Activated naive CD8-positive, alpha-beta T cell treated with anti-CD3 and anti-CD28 coated beads, Interleukin-2, amount 10 ng/mL, durations not matched to agents 7 days and 5 days (primary cell): ENCODE measurements around the gene CCM2L. TPM values are rescaled to one million over a fixed set of nuclear protein-coding genes. Genes with fewer than 3 reads are reported as not detected.

Experiments
- ATAC-seq: fragments of 150-1000 bp; cut with Tn5 transposase; one replicate; pipeline ENCODE4 v1.10.0; 2021; ENCODE audit warnings: low read depth, moderate library complexity
- POLR2A ChIA-PET: fragments of 350-600 bp; sonication (Branson Sonifier 250); formaldehyde crosslinking; loops from one replicate; lab custom pipeline; 2021; ENCODE audit warnings: antibody characterized with exemption; lab: Charles Lee
- DNase-seq: peaks from one replicate; pipeline ENCODE4 v3.0.0; 2021
- H3K27ac Mint-ChIP-seq: one replicate; pipeline ENCODE4 v1.8.0; 2022; ENCODE audit warnings: mild to moderate bottlenecking, mixed read lengths
- H3K27me3 Mint-ChIP-seq: one replicate; pipeline ENCODE4 v1.8.0; 2022; ENCODE audit warnings: mild to moderate bottlenecking, moderate library complexity, mixed read lengths
- H3K36me3 Mint-ChIP-seq: one replicate; pipeline ENCODE4 v1.8.0; 2021; ENCODE audit warnings: mild to moderate bottlenecking, mixed read lengths
- H3K4me1 Mint-ChIP-seq: one replicate; pipeline ENCODE4 v1.8.0; 2021; ENCODE audit warnings: mixed read lengths
- H3K4me3 Mint-ChIP-seq: one replicate; pipeline ENCODE4 v1.8.0; 2022; ENCODE audit warnings: mild to moderate bottlenecking, moderate library complexity, mixed read lengths
- H3K9me3 Mint-ChIP-seq: one replicate; pipeline ENCODE4 v1.8.0; 2021; ENCODE audit warnings: mixed read lengths
- total RNA-seq, 2 experiments: library from RNA; stranded (reverse); gene quantifications; one replicate each; pipeline ENCODE4 v1.2.3, GENCODE V29; 2021

The CCM2L gene
- total RNA-seq, 2 experiments from 2014 or later: not detected

GRCh38 chr20:32006841-32007786, 3.1 kb upstream of the CCM2L start:
- no peak overlapping the region for H3K4me3 Mint-ChIP-seq
- H3K27me3 Mint-ChIP-seq: peaks cover 14% of the 10 kb centered on the region
- ATAC-seq (no peak), DNase-seq (no peak)
- no peaks in the 10 kb centered on the region for H3K9me3 Mint-ChIP-seq
- H3K4me1 Mint-ChIP-seq: peaks cover 9% of the 10 kb centered on the region
- POLR2A ChIA-PET: no interaction called here
- H3K27ac Mint-ChIP-seq: no peak overlapping the region
- no peaks in the 10 kb centered on the region for H3K36me3 Mint-ChIP-seq

- H3K27ac Mint-ChIP-seq: no peak overlapping the region
- ATAC-seq (peak; percentile 79), DNase-seq (no peak)
- H3K27me3 Mint-ChIP-seq: peaks cover 14% of the 10 kb centered on the region
- H3K4me1 Mint-ChIP-seq: peaks cover 9% of the 10 kb centered on the region
- H3K4me3 Mint-ChIP-seq: no peak overlapping the region
- no peaks in the 10 kb centered on the region for H3K36me3 Mint-ChIP-seq
- H3K9me3 Mint-ChIP-seq: no peaks in the 10 kb centered on the region
- POLR2A ChIA-PET: no interaction called here
Observed at GRCh38 chr20:32007787-32008616, 2.2 kb upstream of the CCM2L start.

GRCh38 chr20:32009564-32009963, 674 bp upstream of the CCM2L start:
- H3K27me3 Mint-ChIP-seq: peaks cover 18% of the 10 kb centered on the region
- H3K36me3 Mint-ChIP-seq: no peaks in the 10 kb centered on the region
- H3K4me3 Mint-ChIP-seq: no peak overlapping the region
- H3K9me3 Mint-ChIP-seq: no peaks in the 10 kb centered on the region
- DNase-seq (no peak), ATAC-seq (no peak)
- POLR2A ChIA-PET: no interaction called here
- H3K4me1 Mint-ChIP-seq: peaks cover 9% of the 10 kb centered on the region
- H3K27ac Mint-ChIP-seq: no peak overlapping the region

- ATAC-seq (no peak), DNase-seq (no peak)
- Mint-ChIP-seq H3K27me3 (peaks cover 26% of the 10 kb centered on the region), H3K36me3 (no peaks in the 10 kb centered on the region), H3K4me1 (peaks cover 9% of the 10 kb centered on the region), H3K4me3 (no peak overlapping the region), H3K27ac (no peak overlapping the region), H3K9me3 (no peaks in the 10 kb centered on the region)
- POLR2A ChIA-PET: no interaction called here
Observed at GRCh38 chr20:32010666-32011065, 428 bp downstream of the CCM2L start.

- POLR2A ChIA-PET: no interaction called here
- DNase-seq (no peak), ATAC-seq (no peak)
- H3K36me3 Mint-ChIP-seq: no peaks in the 10 kb centered on the region
- H3K4me1 Mint-ChIP-seq: peaks cover 9% of the 10 kb centered on the region
- H3K27ac Mint-ChIP-seq: no peak overlapping the region
- H3K4me3 Mint-ChIP-seq: no peak overlapping the region
- H3K9me3 Mint-ChIP-seq: no peaks in the 10 kb centered on the region
- peaks cover 30% of the 10 kb centered on the region for H3K27me3 Mint-ChIP-seq
Observed at GRCh38 chr20:32012159-32012688, 2.0 kb downstream of the CCM2L start.

- Mint-ChIP-seq H3K36me3 (no peaks in the 10 kb centered on the region), H3K4me3 (no peak overlapping the region), H3K27me3 (peaks cover 40% of the 10 kb centered on the region), H3K4me1 (peaks cover under 1% of the 10 kb centered on the region), H3K27ac (no peak overlapping the region), H3K9me3 (no peaks in the 10 kb centered on the region)
- POLR2A ChIA-PET: no interaction called here
- ATAC-seq (no peak), DNase-seq (no peak)
Observed at GRCh38 chr20:32013326-32013725, 3.1 kb downstream of the CCM2L start.

GRCh38 chr20:32017711-32018251, 7.5 kb downstream of the CCM2L start:
- peak overlapping the region; percentile 62 for H3K4me3 Mint-ChIP-seq
- ATAC-seq: peak; percentile 46
- POLR2A ChIA-PET: no interaction called here
- H3K9me3 Mint-ChIP-seq: no peaks in the 10 kb centered on the region
- DNase-seq: peak; percentile 49
- H3K27me3 Mint-ChIP-seq: peaks cover 68% of the 10 kb centered on the region
- peaks cover 12% of the 10 kb centered on the region for H3K4me1 Mint-ChIP-seq
- H3K27ac Mint-ChIP-seq: no peak overlapping the region
- peaks cover 3% of the 10 kb centered on the region for H3K36me3 Mint-ChIP-seq

GRCh38 chr20:32018269-32019155, 8.3 kb downstream of the CCM2L start:
- Mint-ChIP-seq H3K9me3 (no peaks in the 10 kb centered on the region), H3K27me3 (peaks cover 76% of the 10 kb centered on the region), H3K27ac (no peak overlapping the region), H3K4me1 (peaks cover 12% of the 10 kb centered on the region), H3K36me3 (peaks cover 3% of the 10 kb centered on the region), H3K4me3 (peak overlapping the region; percentile 81)
- ATAC-seq (peak; percentile 55), DNase-seq (peak; percentile 63)
- POLR2A ChIA-PET: no interaction called here

- Mint-ChIP-seq H3K4me1 (peaks cover 12% of the 10 kb centered on the region), H3K27me3 (peaks cover 80% of the 10 kb centered on the region), H3K4me3 (peak overlapping the region; percentile 77), H3K27ac (no peak overlapping the region), H3K36me3 (peaks cover 3% of the 10 kb centered on the region), H3K9me3 (no peaks in the 10 kb centered on the region)
- POLR2A ChIA-PET: interaction anchor here (0.6 kb wide), 1 partner anchor 160 kb away, joined by 5 read pairs; no protein-coding TSS in a partner anchor
- DNase-seq (no peak), ATAC-seq (no peak)
Observed at GRCh38 chr20:32019156-32019510, 8.9 kb downstream of the CCM2L start.

- no peak for ATAC-seq
- H3K4me1 Mint-ChIP-seq: peaks cover 12% of the 10 kb centered on the region
- no peak for DNase-seq
Observed at GRCh38 chr20:32019563-32020463, 9.6 kb downstream of the CCM2L start.

GRCh38 chr20:32021091-32021490, 10.9 kb downstream of the CCM2L start:
- Mint-ChIP-seq H3K4me1 (peaks cover 12% of the 10 kb centered on the region), H3K9me3 (no peaks in the 10 kb centered on the region), H3K27me3 (peaks cover 78% of the 10 kb centered on the region), H3K27ac (no peak overlapping the region), H3K36me3 (peaks cover 3% of the 10 kb centered on the region), H3K4me3 (no peak overlapping the region)
- POLR2A ChIA-PET: no interaction called here
- DNase-seq: no peak
- ATAC-seq: no peak

More at GRCh38 chr20:32019563-32020463, 9.6 kb downstream of the CCM2L start:
- H3K4me3 Mint-ChIP-seq: peak overlapping the region; percentile 77
- H3K27me3 Mint-ChIP-seq: peaks cover 78% of the 10 kb centered on the region
- no peaks in the 10 kb centered on the region for H3K9me3 Mint-ChIP-seq
- POLR2A ChIA-PET: interaction anchor here (0.6 kb wide), 1 partner anchor 161 kb away, joined by 5 read pairs; no protein-coding TSS in a partner anchor
- H3K27ac Mint-ChIP-seq: peak overlapping the region; percentile 42
- H3K36me3 Mint-ChIP-seq: peaks cover 3% of the 10 kb centered on the region
